ENCODE results near the gene HIPK2.

DNA sequence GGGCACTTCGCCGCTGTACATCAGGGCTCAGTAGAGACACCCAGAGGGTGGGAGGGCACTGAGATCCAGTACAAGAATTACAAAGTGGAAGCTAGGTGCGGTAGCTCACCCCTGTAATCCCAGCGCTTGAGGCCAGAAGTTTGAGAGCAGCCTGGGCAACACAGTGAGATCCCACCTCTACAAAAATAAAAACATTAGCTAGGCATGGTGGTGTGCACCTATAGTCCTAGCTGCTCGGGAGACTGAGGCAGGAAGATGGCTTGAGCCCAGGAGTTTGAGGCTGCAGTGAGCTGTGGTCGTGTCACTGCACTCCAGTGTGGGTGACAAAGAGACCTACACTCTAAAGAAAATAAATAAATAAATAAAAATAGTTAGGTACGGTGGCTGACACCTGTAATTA is 190.3 kb downstream of the HIPK2 start:
- TF ChIP-seq MAZ (IDR thresholded peaks at IDR 0.05; ENCODE audit: borderline replicate concordance, low read depth, low read length) (no peak), POLR2AphosphoS2 (conservative IDR thresholded peaks at IDR 0.05; ENCODE audit: low read length) (no peak), RAD21 (conservative IDR thresholded peaks at IDR 0.05 in 1 of 2, IDR thresholded peaks at IDR 0.05 in 1 of 2) (no peak), RCOR1 (IDR thresholded peaks at IDR 0.05; ENCODE audit: low read depth, low read length) (no peak), POLR2A (IDR thresholded peaks at IDR 0.05; ENCODE audit: low read length) (no peak), SREBF2 (IDR thresholded peaks at IDR 0.05) (no peak), NR3C1 (IDR thresholded peaks at IDR 0.05) (no peak), MYC (IDR thresholded peaks at IDR 0.05; ENCODE audit: borderline replicate concordance, low read length) (no peak)

Data from A549 (cell line).